Fibroblast of villous mesenchyme (primary cell): ENCODE results near the gene COL13A1. TPM values are rescaled to one million over a fixed set of nuclear protein-coding genes. Genes with fewer than 3 reads are reported as not detected.

Source experiments
- DNase-seq: peaks from one replicate; pipeline ENCODE4 v3.0.0-alpha.2; 2010; ENCODE audit warnings: low read depth
- H3K4me3 ChIP-seq: 2 replicates; pipeline ENCODE4 v1.5.1; 2011; ENCODE audit warnings: low read depth, mild to moderate bottlenecking, low read length
- CTCF ChIP-seq: IDR thresholded peaks from 2 replicates; pipeline ENCODE4 v1.5.1; 2012; ENCODE audit warnings: low read depth, mild to moderate bottlenecking, low read length; ENCODE audit not compliant: insufficient read depth
- total RNA-seq: library from RNA; depleted of rRNA; stranded (reverse); fragments of >200 nt; gene quantifications from 2 replicates; pipeline ENCODE4 v1.2.3, GENCODE V29; 2012

COL13A1 gene
- total RNA-seq, 1 donor: 3.5 TPM

GRCh38 chr10:69861251-69862240, 59.8 kb downstream of the COL13A1 start:
- DNase-seq: peak; percentile 85
- no peak overlapping the region for H3K4me3 ChIP-seq
- TF ChIP-seq CTCF: peak; percentile 33

GRCh38 chr10:69862882-69863530, 61.3 kb downstream of the COL13A1 start:
- no peak for TF ChIP-seq CTCF
- no peak for DNase-seq
- no peak overlapping the region for H3K4me3 ChIP-seq

- no peak overlapping the region for H3K4me3 ChIP-seq
- peak; percentile 50 for DNase-seq
- no peak for TF ChIP-seq CTCF
Measured at GRCh38 chr10:69863580-69863979, 61.9 kb downstream of the COL13A1 start.

- no peak for TF ChIP-seq CTCF
- peak; percentile 53 for DNase-seq
- no peak overlapping the region for H3K4me3 ChIP-seq
Measured at GRCh38 chr10:69864321-69864720, 62.6 kb downstream of the COL13A1 start.

- no peak for DNase-seq
- H3K4me3 ChIP-seq: no peak overlapping the region
- no peak for TF ChIP-seq CTCF
Measured at GRCh38 chr10:69865450-69865849, 63.7 kb downstream of the COL13A1 start.

- TF ChIP-seq CTCF: no peak
- DNase-seq: no peak
- H3K4me3 ChIP-seq: no peak overlapping the region
Measured at GRCh38 chr10:69866246-69866687, 64.6 kb downstream of the COL13A1 start.
